ENCODE data around the gene SCEL. TPM values are rescaled to one million over a fixed set of nuclear protein-coding genes. Genes with fewer than 3 reads are reported as not detected.

SCEL gene
- total and polyA plus RNA-seq, 2 of the 4 experiments (the other 2 are of a cell fraction) = not detected

DNA sequence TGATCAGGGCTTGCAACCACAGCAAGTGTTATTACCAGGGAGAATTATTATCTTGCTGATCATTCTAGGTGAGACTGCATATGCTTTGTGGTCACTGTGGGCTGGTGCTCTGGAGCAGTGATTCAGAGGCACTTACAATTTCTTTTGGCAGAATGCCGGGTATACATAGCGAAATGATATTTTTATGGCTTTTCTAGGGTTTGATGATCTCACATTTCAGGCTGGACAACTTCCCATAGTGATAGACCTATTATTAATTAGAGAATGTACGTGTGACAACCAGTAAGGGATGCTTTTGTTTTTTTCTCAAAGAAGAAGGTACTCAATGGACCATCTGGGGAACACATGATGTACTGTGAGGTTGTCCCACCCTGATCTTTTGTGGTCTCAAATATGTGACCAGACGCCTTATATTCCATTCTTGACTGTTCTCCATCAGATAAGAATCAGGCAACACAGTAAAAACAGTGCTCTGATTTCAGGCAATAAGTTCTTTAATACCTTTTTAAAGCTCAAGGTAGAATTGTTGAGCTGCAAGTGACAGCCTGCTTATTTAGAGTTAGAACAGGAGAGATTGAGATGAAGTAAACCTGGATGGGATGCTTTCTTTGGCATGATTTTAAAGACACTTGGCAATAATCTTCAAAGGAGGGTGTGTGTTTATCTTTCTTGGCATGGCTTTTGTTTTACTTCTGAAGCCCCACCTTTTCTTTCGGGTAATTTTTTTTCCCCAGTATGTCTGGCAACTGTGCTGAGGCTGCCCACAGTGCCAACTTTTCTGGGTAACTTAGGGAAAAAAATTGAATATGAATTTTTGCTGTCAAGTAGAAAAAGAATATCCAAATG lies 27.4 kb upstream of the SCEL start:
- H3K27me3 ChIP-seq (ENCODE audit: control insufficient read depth, insufficient read depth, low read length) = no peaks in the 10 kb centered on the region
- no peak overlapping the region for H2AFZ ChIP-seq (replicated peaks; ENCODE audit: low read length, poor library complexity)
- ATAC-seq (ENCODE audit: low read depth) (no peak), DNase-seq (peak; percentile 49)
- H2BK120ac ChIP-seq (ENCODE audit: low read depth, low read length) = no peak overlapping the region
- H3K9me3 ChIP-seq (ENCODE audit: control insufficient read depth, insufficient read depth, low read length) = no peaks in the 10 kb centered on the region
- no peak overlapping the region for H3K9ac ChIP-seq (ENCODE audit: low read depth, low read length)
- TF ChIP-seq RCOR1 (IDR thresholded peaks at IDR 0.05; ENCODE audit: insufficient replicate concordance, low read length) (no peak), POLR2A (IDR thresholded peaks at IDR 0.05; ENCODE audit: low read depth, low read length) (no peak), MAZ (IDR thresholded peaks at IDR 0.05; ENCODE audit: borderline replicate concordance, low read depth, low read length) (no peak), CEBPB (IDR thresholded peaks at IDR 0.05; ENCODE audit: low read depth, low read length) (no peak), BHLHE40 (IDR thresholded peaks at IDR 0.05; ENCODE audit: low read depth, low read length) (no peak), NFE2L2 (IDR thresholded peaks at IDR 0.05; ENCODE audit: low read depth, low read length) (no peak), RAD21 (IDR thresholded peaks at IDR 0.05; ENCODE audit: low read length) (no peak), FOS (IDR thresholded peaks at IDR 0.05; ENCODE audit: low read depth, low read length) (no peak), SMC3 (IDR thresholded peaks at IDR 0.05; ENCODE audit: low read depth, low read length) (no peak), MXI1 (IDR thresholded peaks at IDR 0.05; ENCODE audit: borderline replicate concordance, low read depth, low read length) (no peak)
- TF ChIP-seq, protein P1, sequence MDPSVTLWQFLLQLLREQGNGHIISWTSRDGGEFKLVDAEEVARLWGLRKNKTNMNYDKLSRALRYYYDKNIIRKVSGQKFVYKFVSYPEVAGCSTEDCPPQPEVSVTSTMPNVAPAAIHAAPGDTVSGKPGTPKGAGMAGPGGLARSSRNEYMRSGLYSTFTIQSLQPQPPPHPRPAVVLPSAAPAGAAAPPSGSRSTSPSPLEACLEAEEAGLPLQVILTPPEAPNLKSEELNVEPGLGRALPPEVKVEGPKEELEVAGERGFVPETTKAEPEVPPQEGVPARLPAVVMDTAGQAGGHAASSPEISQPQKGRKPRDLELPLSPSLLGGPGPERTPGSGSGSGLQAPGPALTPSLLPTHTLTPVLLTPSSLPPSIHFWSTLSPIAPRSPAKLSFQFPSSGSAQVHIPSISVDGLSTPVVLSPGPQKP (IDR thresholded peaks at IDR 0.05; ENCODE audit: borderline replicate concordance, low read depth, low read length) = no peak
- TF ChIP-seq, protein P2, sequence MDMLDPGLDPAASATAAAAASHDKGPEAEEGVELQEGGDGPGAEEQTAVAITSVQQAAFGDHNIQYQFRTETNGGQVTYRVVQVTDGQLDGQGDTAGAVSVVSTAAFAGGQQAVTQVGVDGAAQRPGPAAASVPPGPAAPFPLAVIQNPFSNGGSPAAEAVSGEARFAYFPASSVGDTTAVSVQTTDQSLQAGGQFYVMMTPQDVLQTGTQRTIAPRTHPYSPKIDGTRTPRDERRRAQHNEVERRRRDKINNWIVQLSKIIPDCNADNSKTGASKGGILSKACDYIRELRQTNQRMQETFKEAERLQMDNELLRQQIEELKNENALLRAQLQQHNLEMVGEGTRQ (IDR thresholded peaks at IDR 0.05; ENCODE audit: low read depth, low read length) = no peak
- no peak overlapping the region for H3K18ac ChIP-seq (ENCODE audit: low read depth, low read length)
- no peak overlapping the region for H3K14ac ChIP-seq (replicated peaks; ENCODE audit: low read depth, low read length)
- no peak overlapping the region for H3K4ac ChIP-seq (ENCODE audit: low read depth, low read length)
- no CpG with 5 or more reads among the region's 5 CpGs for WGBS, 2 experiments (ENCODE audit: extremely low coverage in 2 of 2, insufficient read length in 1 of 2)
- H3K4me1 ChIP-seq (ENCODE audit: control insufficient read depth, insufficient read depth, low read length) = no peaks in the 10 kb centered on the region
- ChIA-PET CTCF (no interaction called here), POLR2A (ENCODE audit: unreplicated experiment) (no interaction called here)
- H3K79me1 ChIP-seq (ENCODE audit: low read depth in 1 of 2, low read length in 2 of 2) = no peaks in the 10 kb centered on the region
- no peak overlapping the region for H3K56ac ChIP-seq (ENCODE audit: extremely low read depth, insufficient read depth, low read length)
- in situ Hi-C loops (cut with MboI; ENCODE audit: low sequenced_read_pairs) = no loop called here
- H3K4me3 ChIP-seq (ENCODE audit: insufficient read depth, low read depth, low read length) = no peak overlapping the region
- H3K36me3 ChIP-seq (ENCODE audit: control insufficient read depth, insufficient read depth, low read length) = no peaks in the 10 kb centered on the region
- H3K23ac ChIP-seq (ENCODE audit: low read depth, low read length) = no peak overlapping the region
- no peak overlapping the region for H2AK5ac ChIP-seq (ENCODE audit: low read depth, low read length)
- no TSS peak for BruUV-seq (replicated peaks)
- H4K20me1 ChIP-seq (ENCODE audit: insufficient read depth, low read length) = no peaks in the 10 kb centered on the region
- intact Hi-C loops (cut with micrococcal nuclease) = no loop called here
- no peak overlapping the region for H4K8ac ChIP-seq (ENCODE audit: low read depth in 2 of 2, low read length in 2 of 2)
- no peak overlapping the region for H3K4me2 ChIP-seq (ENCODE audit: low read depth, low read length)
- dilution Hi-C loops (cut with HindIII; ENCODE audit: low sequenced_read_pairs, unreplicated experiment) = no loop called here
- H2AK9ac ChIP-seq (replicated peaks; ENCODE audit: low read depth, low read length, poor library complexity) = no peak overlapping the region
- H3K27ac ChIP-seq (ENCODE audit: insufficient read depth, low read length) = no peak overlapping the region
- H3K9me1 ChIP-seq (ENCODE audit: insufficient read depth, low read length) = no peaks in the 10 kb centered on the region
- H4K91ac ChIP-seq (ENCODE audit: insufficient read depth, low read depth, low read length) = no peak overlapping the region
- H4K5ac ChIP-seq (ENCODE audit: low read depth, low read length) = no peak overlapping the region
- H2BK20ac ChIP-seq (ENCODE audit: low read depth, low read length) = no peak overlapping the region
- no peak overlapping the region for H2BK15ac ChIP-seq (ENCODE audit: low read depth, low read length)
- no peak overlapping the region for H2BK5ac ChIP-seq (ENCODE audit: low read depth, low read length, poor library complexity, severe bottlenecking)

Measured in IMR-90 (cell line).